Natural killer cell (primary cell): Measurements from ENCODE around the gene KTN1. TPM values are rescaled to one million over a fixed set of nuclear protein-coding genes. Genes with fewer than 3 reads are reported as not detected.

Experiments used
- ATAC-seq, 3 donors: fragments of 150-1000 bp in 2 of 3; fragments of 200-7000 bp in 1 of 3; cut with Tn5 transposase; 1 replicate in 1 of 3; 2 replicates in 2 of 3; pipeline ENCODE4 v1.10.0; 2021; ENCODE audit warnings: mild to moderate bottlenecking in 2 of 3, moderate library complexity in 2 of 3
- DNase-seq, 2 donors: peaks; one replicate each; pipeline versions ENCODE4 v3.0.0 to v3.0.0-alpha.2; 2013 to 2021; ENCODE audit warnings: mixed read lengths in 1 of 2
- H3K27ac ChIP-seq: one replicate; pipeline ENCODE4 v1.5.1; 2013; ENCODE audit warnings: mild to moderate bottlenecking, low read length
- H3K27me3 ChIP-seq: one replicate; pipeline ENCODE4 v1.6.1; 2013; ENCODE audit warnings: low read length; ENCODE audit not compliant: control insufficient read depth, insufficient read depth
- H3K36me3 ChIP-seq: one replicate; pipeline ENCODE4 v1.6.1; 2013; ENCODE audit warnings: low read length; ENCODE audit not compliant: control insufficient read depth, insufficient read depth
- H3K4me1 ChIP-seq: one replicate; pipeline ENCODE4 v1.6.1; 2013; ENCODE audit warnings: low read length; ENCODE audit not compliant: control insufficient read depth, insufficient read depth
- H3K4me3 ChIP-seq: one replicate; pipeline ENCODE4 v1.5.1; 2013; ENCODE audit warnings: low read length
- H3K9me3 ChIP-seq: one replicate; pipeline ENCODE4 v1.6.1; 2013; ENCODE audit warnings: low read length; ENCODE audit not compliant: control insufficient read depth, insufficient read depth
- H3K27ac Mint-ChIP-seq, 2 donors: one replicate each; pipeline ENCODE4 v1.8.0; 2022; ENCODE audit warnings: mild to moderate bottlenecking in 2 of 2, mixed read lengths in 2 of 2, moderate library complexity in 1 of 2
- H3K27me3 Mint-ChIP-seq, 2 donors: one replicate each; pipeline ENCODE4 v1.8.0; 2022; ENCODE audit warnings: low read depth in 2 of 2, mixed read lengths in 2 of 2
- H3K36me3 Mint-ChIP-seq: one replicate; pipeline ENCODE4 v1.8.0; 2022; ENCODE audit warnings: mixed read lengths
- H3K4me1 Mint-ChIP-seq, 2 donors: one replicate each; pipeline ENCODE4 v1.8.0; 2022; ENCODE audit warnings: mixed read lengths in 2 of 2
- H3K4me3 Mint-ChIP-seq: one replicate; pipeline ENCODE4 v1.8.0; 2022; ENCODE audit warnings: mild to moderate bottlenecking, moderate library complexity, mixed read lengths
- H3K9me3 Mint-ChIP-seq, 2 donors: one replicate each; pipeline ENCODE4 v1.8.0; 2022; ENCODE audit warnings: mixed read lengths in 2 of 2
- WGBS: methylation state at CpG from one replicate; pipeline ENCODE4 v1.1.7; 2013; ENCODE audit warnings: missing lambda C conversion rate; ENCODE audit not compliant: insufficient coverage; 5-methylcytosine and 5-hydroxymethylcytosine counted together
- intact Hi-C: fragments of 100-400 bp; cut with micrococcal nuclease; formaldehyde crosslinking; loops from one replicate; pipeline ENCODE4 v1.14.2; 2022
- total RNA-seq, 4 donors: library from RNA; stranded (reverse); fragments of 120-200 nt in 1 of 4; gene quantifications; one replicate each; pipeline versions ENCODE4 v1.2.3 to v1.2.4, GENCODE V29; 2013 to 2022
- TF ChIP-seq, protein P1 (sequence below): fragments of 200-600 bp; IDR thresholded peaks from one replicate; pipeline ENCODE4 v1.8.0; 2022; ENCODE audit warnings: antibody characterized with exemption

KTN1 gene
- total RNA-seq, 3 donors from 2014 or later (not counting 1 experiment from before 2014, with no cell fraction given) = 63.1 to 96.7 (median 72.8) TPM

DNA sequence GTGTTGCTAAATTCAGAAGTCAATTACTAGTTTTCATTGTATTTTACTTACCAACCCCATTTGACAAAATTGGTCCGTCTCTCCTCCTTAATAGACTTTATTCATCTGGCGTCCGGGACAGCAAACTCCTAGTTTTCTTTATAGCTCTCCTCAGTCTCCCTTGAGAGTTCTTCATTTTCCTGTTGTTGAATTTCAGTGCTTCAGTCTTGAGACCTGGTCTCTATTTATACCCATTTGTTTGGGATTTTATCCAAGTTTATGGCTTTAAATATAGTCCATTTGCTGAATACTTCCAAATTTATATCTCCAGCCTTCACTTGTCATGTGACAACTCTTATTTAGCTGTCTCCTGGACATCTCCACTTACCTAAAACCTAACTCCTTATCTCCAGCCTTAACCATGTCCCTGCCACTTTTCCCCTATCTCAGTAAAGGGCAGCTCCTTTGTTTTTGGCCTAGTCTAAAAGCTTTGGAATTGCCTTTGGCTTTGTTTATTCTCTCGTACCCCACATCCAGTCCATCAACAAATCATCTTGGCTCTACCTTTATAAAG is 23.5 kb downstream of the KTN1 start:
- Mint-ChIP-seq H3K36me3 (no peaks in the 10 kb centered on the region), H3K4me1 (peaks cover 10 to 28% of the 10 kb centered on the region in 2 donors), H3K27me3 (no peaks in the 10 kb centered on the region), H3K9me3 (no peaks in the 10 kb centered on the region), H3K4me3 (no peak overlapping the region), H3K27ac (no peak overlapping the region)
- no peaks in the 10 kb centered on the region for H3K9me3 ChIP-seq
- no peaks in the 10 kb centered on the region for H3K27me3 ChIP-seq
- no peaks in the 10 kb centered on the region for H3K36me3 ChIP-seq
- TF ChIP-seq, protein P1, sequence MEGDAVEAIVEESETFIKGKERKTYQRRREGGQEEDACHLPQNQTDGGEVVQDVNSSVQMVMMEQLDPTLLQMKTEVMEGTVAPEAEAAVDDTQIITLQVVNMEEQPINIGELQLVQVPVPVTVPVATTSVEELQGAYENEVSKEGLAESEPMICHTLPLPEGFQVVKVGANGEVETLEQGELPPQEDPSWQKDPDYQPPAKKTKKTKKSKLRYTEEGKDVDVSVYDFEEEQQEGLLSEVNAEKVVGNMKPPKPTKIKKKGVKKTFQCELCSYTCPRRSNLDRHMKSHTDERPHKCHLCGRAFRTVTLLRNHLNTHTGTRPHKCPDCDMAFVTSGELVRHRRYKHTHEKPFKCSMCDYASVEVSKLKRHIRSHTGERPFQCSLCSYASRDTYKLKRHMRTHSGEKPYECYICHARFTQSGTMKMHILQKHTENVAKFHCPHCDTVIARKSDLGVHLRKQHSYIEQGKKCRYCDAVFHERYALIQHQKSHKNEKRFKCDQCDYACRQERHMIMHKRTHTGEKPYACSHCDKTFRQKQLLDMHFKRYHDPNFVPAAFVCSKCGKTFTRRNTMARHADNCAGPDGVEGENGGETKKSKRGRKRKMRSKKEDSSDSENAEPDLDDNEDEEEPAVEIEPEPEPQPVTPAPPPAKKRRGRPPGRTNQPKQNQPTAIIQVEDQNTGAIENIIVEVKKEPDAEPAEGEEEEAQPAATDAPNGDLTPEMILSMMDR = no peak
- DNase-seq (no peak), ATAC-seq (no peak)
- H3K27ac ChIP-seq = no peak overlapping the region
- peaks cover 2% of the 10 kb centered on the region for H3K4me1 ChIP-seq
- 89% methylated on average over 4 of the region's 4 CpGs for WGBS
- intact Hi-C loops = no loop called here
- no peak overlapping the region for H3K4me3 ChIP-seq

DNA sequence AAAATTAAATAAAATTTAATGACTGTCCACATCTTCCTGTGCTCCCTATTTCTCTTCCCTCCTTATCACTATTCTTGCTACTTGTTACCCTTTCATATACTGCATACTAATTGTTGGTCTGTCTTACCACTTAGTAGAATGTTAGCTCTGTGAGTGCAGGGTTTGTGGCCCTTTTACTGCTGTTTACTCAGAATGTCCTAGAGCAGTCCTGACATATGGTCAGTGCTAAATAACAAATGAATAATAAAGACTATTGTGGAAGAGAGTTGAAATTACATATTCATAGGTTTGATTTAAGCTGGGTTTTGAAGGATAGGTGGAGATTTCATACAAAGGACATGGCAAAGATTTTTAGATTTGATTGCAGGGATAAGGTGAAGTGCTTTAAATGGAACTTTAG is 24.5 kb downstream of the KTN1 start:
- Histone ChIP-seq H3K4me3 (no peak overlapping the region), H3K27ac (no peak overlapping the region), H3K4me1 (peaks cover 2% of the 10 kb centered on the region), H3K36me3 (no peaks in the 10 kb centered on the region), H3K9me3 (no peaks in the 10 kb centered on the region), H3K27me3 (no peaks in the 10 kb centered on the region)
- ATAC-seq (no peak), DNase-seq (no peak)
- no peak overlapping the region for H3K27ac Mint-ChIP-seq
- peaks cover 16 to 28% of the 10 kb centered on the region in 2 donors for H3K4me1 Mint-ChIP-seq
- TF ChIP-seq, protein P1 = no peak
- H3K4me3 Mint-ChIP-seq = no peak overlapping the region
- H3K9me3 Mint-ChIP-seq = no peaks in the 10 kb centered on the region
- no peaks in the 10 kb centered on the region for H3K36me3 Mint-ChIP-seq
- intact Hi-C loops = no loop called here
- no peaks in the 10 kb centered on the region for H3K27me3 Mint-ChIP-seq

DNA sequence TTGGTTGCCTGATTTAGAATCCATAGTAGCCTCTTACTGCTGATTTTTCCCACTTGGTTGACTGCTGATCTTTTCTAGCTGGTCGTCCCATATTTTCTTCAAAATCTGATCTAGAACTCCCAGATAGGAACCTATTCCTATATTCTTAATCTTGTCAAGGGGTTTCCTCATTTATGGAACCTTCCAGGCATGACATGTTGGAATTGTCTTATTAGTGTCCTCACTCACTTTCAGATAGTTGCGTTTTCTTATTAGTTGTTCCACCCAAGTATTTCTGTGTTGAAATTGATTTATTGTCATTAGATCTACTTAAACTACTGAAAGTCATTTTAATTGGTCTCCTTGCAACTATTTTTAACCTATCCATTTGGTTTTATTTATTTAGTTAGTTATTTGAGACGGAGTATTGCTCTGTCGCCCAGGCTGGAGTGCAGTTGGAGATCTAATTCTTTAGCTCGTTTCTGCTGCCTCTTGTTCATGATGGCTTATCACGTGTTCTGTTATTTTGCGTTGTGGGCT is 25.0 kb downstream of the KTN1 start:
- no peaks in the 10 kb centered on the region for H3K9me3 Mint-ChIP-seq
- no peaks in the 10 kb centered on the region for H3K27me3 Mint-ChIP-seq
- H3K36me3 Mint-ChIP-seq = no peaks in the 10 kb centered on the region
- intact Hi-C loops = no loop called here
- no peak for DNase-seq
- ATAC-seq = no peak
- Histone ChIP-seq H3K36me3 (no peaks in the 10 kb centered on the region), H3K27ac (no peak overlapping the region), H3K4me1 (peaks cover 2% of the 10 kb centered on the region), H3K4me3 (no peak overlapping the region), H3K9me3 (no peaks in the 10 kb centered on the region), H3K27me3 (no peaks in the 10 kb centered on the region)
- H3K4me1 Mint-ChIP-seq = peaks cover 21 to 32% of the 10 kb centered on the region in 2 donors
- H3K4me3 Mint-ChIP-seq = no peak overlapping the region
- TF ChIP-seq, protein P1 = no peak
- H3K27ac Mint-ChIP-seq = no peak overlapping the region
- WGBS = 98% methylated on average over 6 of the region's 7 CpGs

DNA sequence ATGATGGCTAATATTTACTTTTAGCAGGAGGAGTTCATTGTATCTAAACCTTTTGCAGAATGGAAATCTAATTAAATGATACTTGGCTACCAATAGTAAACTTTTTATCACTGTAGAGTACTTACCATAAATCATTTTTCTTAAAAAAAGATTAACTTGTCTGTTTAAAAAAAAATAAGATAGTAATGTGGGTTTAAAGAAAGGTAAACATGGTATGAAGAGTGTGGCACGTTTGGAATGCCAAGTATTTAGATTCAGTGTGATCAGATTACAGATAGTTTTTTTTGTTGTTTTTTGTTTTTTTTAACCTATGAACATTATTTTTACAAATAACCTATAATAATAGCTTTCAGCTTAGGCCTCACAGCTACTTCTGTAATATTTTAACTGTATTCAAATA is 25.8 kb downstream of the KTN1 start:
- TF ChIP-seq, protein P1 = no peak
- Histone ChIP-seq H3K36me3 (no peaks in the 10 kb centered on the region), H3K27me3 (no peaks in the 10 kb centered on the region), H3K4me3 (no peak overlapping the region), H3K9me3 (no peaks in the 10 kb centered on the region), H3K27ac (no peak overlapping the region), H3K4me1 (peaks cover 2% of the 10 kb centered on the region)
- ATAC-seq = no peak
- Mint-ChIP-seq H3K9me3 (no peaks in the 10 kb centered on the region), H3K27me3 (no peaks in the 10 kb centered on the region), H3K4me1 (peaks cover 16 to 27% of the 10 kb centered on the region in 2 donors), H3K4me3 (no peak overlapping the region), H3K36me3 (no peaks in the 10 kb centered on the region), H3K27ac (no peak overlapping the region)
- DNase-seq = no peak
- intact Hi-C loops = no loop called here
- WGBS = no CpG with 5 or more reads among the region's 1 CpG
